DOHH2 (cell line): ENCODE measurements around the gene GRID2.

ENCODE experiments used
- H3F3A ChIP-seq: fragments of 200-600 bp; sonication (generic), shearing (Covaris generic); 2 replicates; pipeline ENCODE4 v1.6.0; 2016; ENCODE audit warnings: antibody characterized with exemption, mild to moderate bottlenecking; ENCODE audit not compliant: control insufficient read depth, insufficient read depth
- H3K27ac ChIP-seq: fragments of 200-600 bp; sonication (generic); 2 replicates; pipeline ENCODE4 v1.5.1; 2014; ENCODE audit warnings: low read depth, mild to moderate bottlenecking, low read length, moderate library complexity
- H3K27me3 ChIP-seq: fragments of 200-600 bp; sonication (generic); 2 replicates; pipeline ENCODE4 v1.6.1; 2014; ENCODE audit warnings: mild to moderate bottlenecking, low read length, mixed read lengths; ENCODE audit not compliant: control insufficient read depth
- H3K36me3 ChIP-seq: fragments of 200-600 bp; sonication (generic); 2 replicates; pipeline ENCODE4 v1.6.1; 2014; ENCODE audit warnings: mild to moderate bottlenecking, low read length, moderate library complexity, mixed read lengths; ENCODE audit not compliant: control insufficient read depth
- H3K4me1 ChIP-seq: fragments of 200-600 bp; sonication (generic); 2 replicates; pipeline ENCODE4 v1.6.1; 2014; ENCODE audit warnings: mild to moderate bottlenecking, low read length, mixed read lengths; ENCODE audit not compliant: control insufficient read depth
- H3K4me2 ChIP-seq: fragments of 200-600 bp; sonication (generic); 2 replicates; pipeline ENCODE4 v1.6.0; 2014; ENCODE audit warnings: mild to moderate bottlenecking, low read length, moderate library complexity
- H3K4me3 ChIP-seq: fragments of 200-600 bp; sonication (generic); 2 replicates; pipeline ENCODE4 v1.5.1; 2014; ENCODE audit warnings: mild to moderate bottlenecking, low read length, mixed read lengths
- H3K79me2 ChIP-seq: fragments of 200-600 bp; sonication (generic); 2 replicates; pipeline ENCODE4 v1.6.1; 2014; ENCODE audit warnings: mild to moderate bottlenecking, low read length, mixed read lengths; ENCODE audit not compliant: control insufficient read depth
- H3K9me2 ChIP-seq: fragments of 200-600 bp; sonication (generic); replicated peaks from 2 replicates; pipeline ENCODE4 v1.6.1; 2014; ENCODE audit warnings: mild to moderate bottlenecking, low read length, mixed read lengths; ENCODE audit not compliant: control insufficient read depth
- H3K9me3 ChIP-seq: fragments of 200-600 bp; sonication (generic); 2 replicates; pipeline ENCODE4 v1.6.1; 2014; ENCODE audit warnings: antibody characterized with exemption, low read length, mixed read lengths; ENCODE audit not compliant: control insufficient read depth, insufficient read depth
- H4K20me1 ChIP-seq: fragments of 200-600 bp; sonication (generic); 2 replicates; pipeline ENCODE4 v1.6.0; 2014; ENCODE audit warnings: low read depth, mild to moderate bottlenecking, antibody characterized with exemption, low read length, moderate library complexity; ENCODE audit not compliant: control insufficient read depth, insufficient read depth
- CTCF ChIP-seq: fragments of 200-600 bp; sonication (generic); IDR thresholded peaks from one replicate; pipeline ENCODE4 v1.5.1; 2014; ENCODE audit warnings: antibody characterized with exemption, mild to moderate bottlenecking, low read depth, low read length; ENCODE audit not compliant: poor library complexity, severe bottlenecking
- EZH2phosphoT487 ChIP-seq: fragments of 200-600 bp; sonication (generic); IDR thresholded peaks from 2 replicates; pipeline ENCODE4 v1.6.1; 2017; ENCODE audit warnings: borderline replicate concordance, mild to moderate bottlenecking, antibody characterized with exemption, low read length, moderate library complexity, mixed read lengths

The GRID2 gene

DNA sequence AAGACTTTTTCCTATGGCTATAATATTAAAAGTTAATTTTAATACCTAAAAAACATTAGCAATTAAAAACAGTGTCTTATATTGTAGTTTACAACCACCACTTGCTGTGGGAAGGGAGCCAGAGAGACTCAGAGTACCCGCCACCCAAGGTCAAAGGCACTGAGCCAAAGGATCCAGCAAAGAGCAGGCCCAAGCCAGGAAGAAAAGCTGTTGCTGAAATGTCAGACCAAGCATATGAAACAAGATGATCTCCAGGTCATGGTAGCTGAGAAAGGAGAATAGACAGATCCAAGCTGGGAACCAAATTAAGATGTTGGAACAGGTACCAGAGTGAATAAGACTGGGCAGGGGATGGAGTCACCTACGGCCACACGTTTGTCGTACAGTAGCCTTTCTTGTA is 1506.0 kb downstream of the GRID2 start:
- Histone ChIP-seq H3K36me3 (no peaks in the 10 kb centered on the region), H3K27ac (no peak overlapping the region), H3F3A (no peaks in the 10 kb centered on the region), H3K4me2 (no peak overlapping the region), H4K20me1 (no peaks in the 10 kb centered on the region), H3K27me3 (no peaks in the 10 kb centered on the region), H3K4me1 (no peaks in the 10 kb centered on the region; the same call in 1 of the 2 replicates), H3K9me2 (no peaks in the 10 kb centered on the region), H3K9me3 (no peaks in the 10 kb centered on the region), H3K4me3 (no peak overlapping the region), H3K79me2 (no peaks in the 10 kb centered on the region)
- TF ChIP-seq EZH2phosphoT487, result no peak
- TF ChIP-seq CTCF, result no peak

- Histone ChIP-seq H3K79me2 (no peaks in the 10 kb centered on the region), H3K4me1 (no peaks in the 10 kb centered on the region; the same call in 1 of the 2 replicates), H3K36me3 (no peaks in the 10 kb centered on the region), H3K27ac (no peak overlapping the region), H3F3A (no peaks in the 10 kb centered on the region), H3K9me3 (no peaks in the 10 kb centered on the region), H3K4me2 (no peak overlapping the region), H3K27me3 (no peaks in the 10 kb centered on the region), H3K9me2 (no peaks in the 10 kb centered on the region), H4K20me1 (no peaks in the 10 kb centered on the region), H3K4me3 (no peak overlapping the region)
- TF ChIP-seq CTCF, result no peak
- no peak for TF ChIP-seq EZH2phosphoT487
Measured at GRCh38 chr4:93810340-93810992, 1506.7 kb downstream of the GRID2 start.

DNA sequence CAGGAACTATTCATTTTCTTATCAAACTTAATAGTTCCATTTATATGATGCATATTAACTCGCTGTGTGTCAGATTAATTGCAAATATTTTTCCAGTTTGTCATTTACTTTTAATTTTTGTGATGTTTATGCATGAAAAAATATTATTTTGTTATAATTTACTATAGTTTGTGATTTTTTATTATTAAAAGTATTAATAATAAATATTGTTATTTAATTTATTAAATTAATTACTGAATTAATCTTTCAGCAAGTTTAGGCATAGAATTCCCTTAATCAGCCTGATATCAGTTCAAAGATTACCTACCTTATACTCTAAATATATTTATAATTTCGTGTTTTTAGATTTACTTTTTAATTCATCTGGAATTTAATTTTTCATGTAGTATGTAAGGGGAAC is 1509.3 kb downstream of the GRID2 start:
- no peak overlapping the region for H3K4me2 ChIP-seq
- H3K9me3 ChIP-seq, result no peaks in the 10 kb centered on the region
- no peaks in the 10 kb centered on the region for H3K9me2 ChIP-seq
- no peaks in the 10 kb centered on the region for H3K36me3 ChIP-seq
- no peak overlapping the region for H3K27ac ChIP-seq
- H3K27me3 ChIP-seq, result no peaks in the 10 kb centered on the region
- H3K4me1 ChIP-seq, result no peaks in the 10 kb centered on the region; the same call in 1 of the 2 replicates
- H3K79me2 ChIP-seq, result no peaks in the 10 kb centered on the region
- H3F3A ChIP-seq, result no peaks in the 10 kb centered on the region
- H3K4me3 ChIP-seq, result no peak overlapping the region
- TF ChIP-seq EZH2phosphoT487, result no peak
- TF ChIP-seq CTCF, result no peak
- no peaks in the 10 kb centered on the region for H4K20me1 ChIP-seq
